CD4-positive, alpha-beta T cell treated with Interleukin-2 at 100 ng/mL for 4 hours (primary cell): ENCODE measurements around the gene ODAD3.

Experiments
- DNase-seq: peaks from one replicate; pipeline ENCODE4 v3.0.0-alpha.2; 2020; ENCODE audit warnings: low spot score

ODAD3 gene

GRCh38 chr19:11375143-11375948 is 59.6 kb downstream of the ODAD3 start:
- DNase-seq: peak; percentile 73

- DNase-seq: peak; percentile 99
These were observed 60.3 kb downstream of the ODAD3 start, which contains the start of gene SWSAP1 for GRCh38 chr19:11374433-11375142. TSS of gene SWSAP1 (plus strand) at chr19:11374666. CDS start at chr19:11374681, 15 bp downstream.

- DNase-seq: no peak
These were observed 61.0 kb downstream of the ODAD3 start for GRCh38 chr19:11373885-11374432.

- DNase-seq: no peak
These were observed 61.6 kb downstream of the ODAD3 start for GRCh38 chr19:11373166-11373884.

- DNase-seq: no peak
These were observed 64.2 kb downstream of the ODAD3 start for GRCh38 chr19:11370744-11371143.
